ENCODE measurements around the gene OTOP3.
"Not testable (repeated sequence)": the region's sequence is repeated elsewhere in the genome, so short reads cannot be mapped to it uniquely, and the experiment has no call there.

Gene OTOP3, protein sequence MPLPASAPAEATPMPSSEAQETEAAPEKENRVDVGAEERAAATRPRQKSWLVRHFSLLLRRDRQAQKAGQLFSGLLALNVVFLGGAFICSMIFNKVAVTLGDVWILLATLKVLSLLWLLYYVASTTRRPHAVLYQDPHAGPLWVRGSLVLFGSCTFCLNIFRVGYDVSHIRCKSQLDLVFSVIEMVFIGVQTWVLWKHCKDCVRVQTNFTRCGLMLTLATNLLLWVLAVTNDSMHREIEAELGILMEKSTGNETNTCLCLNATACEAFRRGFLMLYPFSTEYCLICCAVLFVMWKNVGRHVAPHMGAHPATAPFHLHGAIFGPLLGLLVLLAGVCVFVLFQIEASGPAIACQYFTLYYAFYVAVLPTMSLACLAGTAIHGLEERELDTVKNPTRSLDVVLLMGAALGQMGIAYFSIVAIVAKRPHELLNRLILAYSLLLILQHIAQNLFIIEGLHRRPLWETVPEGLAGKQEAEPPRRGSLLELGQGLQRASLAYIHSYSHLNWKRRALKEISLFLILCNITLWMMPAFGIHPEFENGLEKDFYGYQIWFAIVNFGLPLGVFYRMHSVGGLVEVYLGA

GRCh38 chr17:74935585-74936469, at the start of gene OTOP3:
TSS of gene OTOP3 (plus strand) at chr17:74935898. CDS start at chr17:74935922, 24 bp downstream.
- DNase-seq: no peak

DNA sequence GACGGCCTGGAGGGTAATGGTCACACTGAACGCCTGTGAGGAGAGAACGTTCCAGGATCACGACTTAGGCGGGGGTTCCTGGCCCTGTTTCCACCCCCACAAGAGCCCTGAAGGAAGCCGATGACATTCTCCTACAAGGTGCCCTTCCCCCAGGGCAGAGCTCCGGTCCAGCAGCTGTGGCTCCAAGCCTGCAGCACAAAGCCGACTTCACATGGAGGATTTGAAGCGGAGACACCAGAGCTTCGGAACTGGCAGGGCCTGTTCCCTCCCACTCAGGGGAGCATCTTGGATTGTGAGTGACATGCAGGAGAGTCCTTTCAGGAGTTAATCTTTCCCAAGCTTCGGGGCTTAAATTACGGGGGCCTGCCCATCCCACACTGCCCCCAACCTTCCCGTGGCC, 47.2 kb upstream of the OTOP3 start:
- DNase-seq: no peak

DNA sequence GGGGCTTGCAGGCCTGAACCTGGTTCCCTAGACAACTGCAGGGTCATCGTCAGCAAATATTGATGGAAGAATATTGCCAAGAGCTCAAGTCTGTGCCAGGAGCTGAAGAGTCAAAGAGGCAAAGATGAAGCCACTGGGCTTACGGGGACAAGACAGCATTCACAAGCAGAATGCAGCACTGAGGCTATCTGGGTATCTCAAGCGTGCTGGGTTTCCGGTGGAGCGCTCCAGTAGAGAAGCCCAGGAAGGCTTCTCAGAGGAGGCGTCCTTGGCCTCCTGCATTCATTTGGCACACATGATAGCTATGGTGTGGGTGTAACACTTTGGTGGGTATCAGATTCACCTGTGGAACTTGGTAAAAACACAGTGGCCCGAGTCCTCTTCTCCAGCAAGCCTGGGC, 45.1 kb upstream of the OTOP3 start:
- DNase-seq: no peak

- no peak for DNase-seq
Observed at GRCh38 chr17:74892013-74892841, 43.5 kb upstream of the OTOP3 start.

DNA sequence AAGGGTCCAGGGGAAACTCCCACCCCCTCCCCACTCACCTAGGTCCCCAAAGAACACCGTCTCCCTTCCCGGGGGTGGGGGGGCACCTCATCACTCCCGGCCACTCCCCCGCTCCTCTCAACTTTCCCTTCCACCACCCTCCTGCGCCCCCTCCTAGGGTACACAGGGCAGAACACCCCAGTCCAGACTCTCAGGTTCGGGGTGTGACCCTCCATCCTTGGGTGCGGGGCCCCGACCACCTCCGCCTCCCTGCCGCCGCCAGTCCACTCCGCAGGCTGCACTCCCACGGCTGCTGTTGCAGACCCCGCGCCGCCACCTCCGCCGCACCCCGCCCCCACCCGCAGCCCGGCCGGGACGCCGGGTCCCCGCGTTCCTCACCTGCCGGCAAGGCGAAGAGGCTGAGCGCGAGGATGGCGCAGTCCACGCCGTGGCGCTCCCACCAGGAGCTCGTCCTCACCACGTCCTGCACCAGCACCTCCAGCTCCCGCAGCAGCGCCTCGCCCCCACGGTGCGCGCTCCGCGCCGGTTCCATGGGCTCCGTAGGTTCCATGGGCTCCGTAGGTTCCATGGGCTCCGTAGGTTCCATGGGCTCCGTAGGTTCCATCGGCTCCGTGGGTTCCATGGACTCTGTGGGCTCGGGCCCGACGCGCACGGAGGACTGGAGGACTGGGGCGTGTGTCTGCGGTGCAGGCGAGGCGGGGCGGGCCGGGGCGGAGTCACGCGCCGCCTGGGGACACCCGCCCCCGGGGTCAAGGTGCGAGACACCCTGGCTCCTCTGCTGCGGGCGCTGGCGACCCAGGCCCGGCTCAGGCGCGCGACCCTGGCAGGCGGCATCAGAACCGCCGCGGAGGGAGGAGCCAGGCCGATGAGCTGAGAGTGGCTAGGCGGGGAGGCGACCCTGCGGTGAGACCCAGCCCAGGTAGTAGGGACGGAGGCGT, 42.5 kb upstream of the OTOP3 start, which contains the start of gene FADS6:
Gene FADS6, minus strand, starts transcription at position 660 of the 938 bp plus-strand sequence. Its CDS starts 38 bp downstream, at position 622.
- no peak for DNase-seq

DNA sequence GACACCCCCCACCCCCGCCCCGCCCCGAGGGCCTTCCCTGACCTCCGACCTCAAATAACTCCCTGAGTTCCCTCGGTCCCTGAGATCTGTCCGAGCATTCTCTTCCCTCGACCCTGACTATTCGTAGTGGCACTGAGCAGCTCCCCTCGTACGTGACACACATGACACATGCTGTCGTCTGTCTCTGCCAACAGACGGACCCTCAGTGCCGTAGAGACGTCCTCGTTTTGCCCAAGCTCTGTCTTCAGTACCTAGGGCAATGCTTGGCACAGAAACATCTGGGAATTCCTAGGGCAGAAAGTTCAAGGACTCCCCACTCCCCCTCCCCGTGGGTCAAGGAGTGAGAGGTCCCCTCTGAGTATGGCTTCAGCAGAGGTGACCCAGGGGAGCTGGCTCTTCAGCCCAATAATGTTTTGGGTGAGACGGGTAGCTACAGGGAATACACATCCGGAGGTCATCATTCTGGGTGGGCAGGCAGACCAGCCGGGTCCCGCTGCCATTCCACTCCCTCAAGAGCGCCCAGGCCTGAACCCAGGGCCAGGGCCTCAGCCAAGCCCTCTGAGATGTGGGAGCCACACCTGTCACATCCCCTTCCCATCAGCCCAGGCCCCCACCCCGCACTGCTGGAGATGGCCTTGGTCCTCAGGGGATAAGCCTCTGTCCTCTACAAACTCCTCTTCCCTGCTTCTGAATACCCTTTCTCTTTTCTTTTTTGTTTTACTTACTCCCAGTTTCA, 41.6 kb upstream of the OTOP3 start:
- DNase-seq: no peak

DNA sequence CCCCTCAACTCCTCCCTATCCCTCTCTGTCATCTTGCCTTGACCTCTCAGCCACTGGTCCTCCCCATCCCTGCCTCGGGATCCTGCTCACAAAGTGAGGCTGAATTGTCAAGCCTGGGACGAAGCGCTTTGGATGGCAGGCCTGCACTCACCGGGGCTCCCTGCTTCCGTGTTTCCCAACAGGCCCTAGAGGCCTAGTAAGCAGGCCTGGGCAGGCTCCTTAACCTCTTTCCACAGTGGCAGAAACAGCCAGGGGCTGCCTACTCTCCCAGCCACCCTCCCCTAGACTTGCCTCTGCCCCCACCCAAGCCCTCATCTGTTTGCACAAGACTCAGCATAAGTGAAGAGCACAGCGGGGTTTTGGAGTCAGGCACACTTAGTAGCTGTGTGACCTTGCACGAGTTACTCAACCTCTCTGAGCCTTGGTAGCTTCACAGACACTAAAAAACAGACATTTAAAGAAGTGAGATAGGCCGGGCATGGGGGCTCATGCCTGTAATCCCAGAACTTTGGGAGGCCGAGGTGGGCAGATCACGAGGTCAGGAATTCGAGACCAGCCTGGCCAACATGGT, 37.2 kb upstream of the OTOP3 start:
- DNase-seq: no peak

- no peak for DNase-seq
Observed at GRCh38 chr17:74900208-74900607, 35.5 kb upstream of the OTOP3 start.

- DNase-seq: no peak
Observed at GRCh38 chr17:74901353-74902135, 34.2 kb upstream of the OTOP3 start.

GRCh38 chr17:74903034-74903433, 32.7 kb upstream of the OTOP3 start:
- no peak for DNase-seq

DNA sequence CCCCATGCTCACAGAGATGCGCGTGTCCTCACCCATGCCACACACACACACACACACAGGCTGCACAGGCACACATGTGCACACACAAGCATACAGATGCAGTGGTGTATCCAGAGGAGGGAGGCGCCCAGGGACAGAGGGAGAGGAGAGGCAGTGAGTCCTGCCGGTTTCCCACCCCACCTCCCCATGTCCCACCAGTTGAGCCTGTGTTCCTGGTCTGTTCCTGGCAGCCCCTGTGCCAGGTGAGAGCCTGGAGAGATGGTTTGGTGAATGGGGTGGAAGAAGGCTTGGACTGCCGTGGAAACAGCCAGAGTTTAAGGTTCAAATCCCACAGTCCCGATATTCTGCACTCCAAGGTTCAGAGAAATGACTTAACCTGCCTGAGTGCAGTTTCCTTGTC, 32.0 kb upstream of the OTOP3 start:
- no peak for DNase-seq

GRCh38 chr17:74904687-74905409, 30.9 kb upstream of the OTOP3 start:
- DNase-seq: no peak

GRCh38 chr17:74906214-74906793, 29.4 kb upstream of the OTOP3 start:
- DNase-seq: not testable (repeated sequence)

GRCh38 chr17:74907012-74907411, 28.7 kb upstream of the OTOP3 start:
- no peak for DNase-seq

DNA sequence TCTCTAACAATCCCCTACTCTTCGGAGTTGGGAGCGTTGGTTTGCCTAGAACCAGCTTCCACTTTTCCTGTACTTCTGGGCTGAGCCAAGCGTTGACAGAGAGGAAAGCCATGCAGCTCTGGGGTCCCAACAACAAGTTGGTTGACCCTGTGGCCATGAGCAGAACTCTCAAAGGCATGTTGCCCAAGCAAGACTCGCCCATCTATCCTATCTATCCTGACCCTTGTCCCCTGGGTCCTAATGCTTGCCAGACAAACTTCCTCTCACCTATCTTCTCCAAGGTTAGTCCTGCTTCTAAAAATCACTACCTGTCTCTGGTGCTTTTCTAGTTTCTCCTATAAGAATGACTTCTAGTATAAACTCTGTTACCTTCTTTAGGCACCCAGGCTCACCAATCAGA, 26.6 kb upstream of the OTOP3 start:
- DNase-seq: not testable (repeated sequence)

- not testable (repeated sequence) for DNase-seq
Observed at GRCh38 chr17:74911423-74911822, 24.3 kb upstream of the OTOP3 start.

DNA sequence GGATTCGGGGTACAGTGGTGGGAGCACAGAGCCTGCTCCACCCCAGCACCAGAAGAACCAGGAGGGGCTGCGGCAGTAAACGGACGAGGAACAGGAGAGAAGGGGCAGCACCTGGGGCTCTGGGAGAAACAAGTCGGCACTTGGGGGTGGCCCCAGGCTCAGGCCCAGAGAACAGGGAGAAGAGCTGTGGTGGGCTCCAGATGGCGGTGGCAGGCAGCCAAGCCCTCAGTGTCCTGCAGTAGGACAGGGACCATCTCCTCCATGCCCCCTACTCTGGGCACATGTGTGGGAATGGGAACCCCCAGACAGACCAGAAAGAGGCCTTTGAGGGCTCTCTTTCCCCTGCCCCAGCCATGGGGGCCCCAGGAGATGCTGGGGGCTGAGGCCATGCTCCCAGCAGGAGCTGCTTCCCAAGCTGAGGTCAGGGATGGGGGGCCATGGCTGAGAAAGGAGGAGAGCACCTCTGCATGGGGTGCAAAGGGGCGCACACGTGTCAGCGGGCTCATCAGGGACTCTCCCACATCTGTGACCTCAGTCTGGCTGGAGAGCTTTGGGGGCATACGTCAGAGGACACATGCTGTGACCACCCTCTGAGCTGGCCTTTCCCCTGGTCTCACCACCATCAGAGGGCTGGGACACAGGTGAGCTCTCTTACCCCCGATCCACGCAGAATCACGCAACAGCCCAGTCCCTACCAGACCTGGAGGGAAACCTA, 19.4 kb upstream of the OTOP3 start:
- DNase-seq: no peak

DNA sequence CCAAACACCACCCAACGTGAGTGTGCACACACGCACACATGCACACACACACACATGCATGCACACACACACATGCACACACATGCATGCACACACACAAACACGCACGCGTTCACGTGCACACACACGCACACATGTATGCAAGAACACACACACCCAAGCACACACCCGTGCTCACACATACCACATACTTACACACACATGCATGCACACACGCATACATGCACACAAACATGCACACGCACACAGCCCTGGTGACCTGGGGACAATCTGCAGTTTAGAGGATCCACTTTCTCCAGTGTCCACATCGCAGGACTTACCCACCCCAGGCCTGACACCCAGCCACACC, 18.9 kb upstream of the OTOP3 start:
- DNase-seq: no peak

Data from activated CD4-positive, alpha-beta T cell treated with anti-CD3 and anti-CD28 coated beads, Interleukin-2, amount 50 U/mL, for 1 hour (primary cell).